ENCODE data around the gene ERBB4.

- TF ChIP-seq, protein P1, sequence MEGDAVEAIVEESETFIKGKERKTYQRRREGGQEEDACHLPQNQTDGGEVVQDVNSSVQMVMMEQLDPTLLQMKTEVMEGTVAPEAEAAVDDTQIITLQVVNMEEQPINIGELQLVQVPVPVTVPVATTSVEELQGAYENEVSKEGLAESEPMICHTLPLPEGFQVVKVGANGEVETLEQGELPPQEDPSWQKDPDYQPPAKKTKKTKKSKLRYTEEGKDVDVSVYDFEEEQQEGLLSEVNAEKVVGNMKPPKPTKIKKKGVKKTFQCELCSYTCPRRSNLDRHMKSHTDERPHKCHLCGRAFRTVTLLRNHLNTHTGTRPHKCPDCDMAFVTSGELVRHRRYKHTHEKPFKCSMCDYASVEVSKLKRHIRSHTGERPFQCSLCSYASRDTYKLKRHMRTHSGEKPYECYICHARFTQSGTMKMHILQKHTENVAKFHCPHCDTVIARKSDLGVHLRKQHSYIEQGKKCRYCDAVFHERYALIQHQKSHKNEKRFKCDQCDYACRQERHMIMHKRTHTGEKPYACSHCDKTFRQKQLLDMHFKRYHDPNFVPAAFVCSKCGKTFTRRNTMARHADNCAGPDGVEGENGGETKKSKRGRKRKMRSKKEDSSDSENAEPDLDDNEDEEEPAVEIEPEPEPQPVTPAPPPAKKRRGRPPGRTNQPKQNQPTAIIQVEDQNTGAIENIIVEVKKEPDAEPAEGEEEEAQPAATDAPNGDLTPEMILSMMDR (IDR thresholded peaks at IDR 0.05; ENCODE audit: insufficient read depth, low read depth, low read length) = no peak
- TF ChIP-seq EZH2 (IDR thresholded peaks at IDR 0.05; ENCODE audit: insufficient read depth, low read length) = no peak
Measured at GRCh38 chr2:212176151-212176550, 362.5 kb downstream of the ERBB4 start.

Data from astrocyte (in vitro differentiated cells and primary cell).